Pulmonary artery endothelial cell (primary cell): ENCODE results near the gene EDNRA. TPM values are rescaled to one million over a fixed set of nuclear protein-coding genes. Genes with fewer than 3 reads are reported as not detected.
"Not testable (repeated sequence)": the region's sequence is repeated elsewhere in the genome, so short reads cannot be mapped to it uniquely, and the experiment has no call there.

ENCODE experiments used
- DNase-seq: peaks from one replicate; pipeline ENCODE4 v3.0.0-alpha.2; 2011; ENCODE audit warnings: low read depth, low spot score
- total RNA-seq: library from RNA; depleted of rRNA; stranded (reverse); fragments of >200 nt; gene quantifications from 2 replicates; pipeline ENCODE4 v1.2.3, GENCODE V29; 2014

EDNRA gene
- total RNA-seq, result 0.07 TPM in 2 replicates

DNA sequence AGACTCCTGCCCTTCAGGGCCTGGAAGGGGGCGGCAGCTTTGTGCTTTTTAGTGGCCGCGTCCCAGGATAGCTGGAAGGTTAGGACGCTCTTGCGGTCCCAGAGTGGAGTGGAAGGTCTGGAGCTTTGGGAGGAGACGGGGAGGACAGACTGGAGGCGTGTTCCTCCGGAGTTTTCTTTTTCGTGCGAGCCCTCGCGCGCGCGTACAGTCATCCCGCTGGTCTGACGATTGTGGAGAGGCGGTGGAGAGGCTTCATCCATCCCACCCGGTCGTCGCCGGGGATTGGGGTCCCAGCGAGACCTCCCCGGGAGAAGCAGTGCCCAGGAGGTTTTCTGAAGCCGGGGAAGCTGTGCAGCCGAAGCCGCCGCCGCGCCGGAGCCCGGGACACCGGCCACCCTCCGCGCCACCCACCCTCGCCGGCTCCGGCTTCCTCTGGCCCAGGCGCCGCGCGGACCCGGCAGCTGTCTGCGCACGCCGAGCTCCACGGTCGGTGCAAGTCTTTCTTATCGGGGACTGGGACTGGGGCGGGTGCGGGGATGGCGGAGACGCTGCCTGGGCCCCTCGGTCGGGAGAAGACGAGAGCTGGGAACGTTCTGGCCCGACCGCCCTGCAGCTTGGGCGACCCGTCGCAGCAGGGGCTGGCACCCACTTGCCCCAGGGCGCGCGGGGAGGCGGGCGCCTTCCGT lies at the start of gene EDNRA:
Gene EDNRA (plus strand): TSS at position 207 of the 686 bp plus-strand sequence. CDS start 4,585 bp downstream, outside the sequence.
- DNase-seq, result no peak

DNA sequence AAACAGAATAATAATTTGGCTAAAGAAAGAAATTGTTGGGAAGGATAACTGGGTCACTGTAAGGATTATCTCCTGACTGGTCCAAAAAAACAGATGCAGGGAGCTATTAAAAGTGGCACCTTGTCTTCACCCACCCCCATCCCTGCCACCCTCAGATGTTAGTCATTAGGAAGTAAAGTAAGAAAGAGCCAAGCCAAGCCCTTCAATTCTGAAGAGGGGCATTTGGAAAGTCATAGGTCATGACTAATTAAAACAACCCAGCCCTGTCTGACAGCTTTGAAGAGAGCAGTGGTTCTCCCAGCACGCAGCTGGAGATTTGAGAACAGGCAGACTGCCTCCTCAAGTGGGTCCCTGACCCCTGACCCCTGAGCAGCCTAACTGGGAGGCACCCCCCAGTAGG lies 46.5 kb upstream of the EDNRA start:
- not testable (repeated sequence) for DNase-seq

DNA sequence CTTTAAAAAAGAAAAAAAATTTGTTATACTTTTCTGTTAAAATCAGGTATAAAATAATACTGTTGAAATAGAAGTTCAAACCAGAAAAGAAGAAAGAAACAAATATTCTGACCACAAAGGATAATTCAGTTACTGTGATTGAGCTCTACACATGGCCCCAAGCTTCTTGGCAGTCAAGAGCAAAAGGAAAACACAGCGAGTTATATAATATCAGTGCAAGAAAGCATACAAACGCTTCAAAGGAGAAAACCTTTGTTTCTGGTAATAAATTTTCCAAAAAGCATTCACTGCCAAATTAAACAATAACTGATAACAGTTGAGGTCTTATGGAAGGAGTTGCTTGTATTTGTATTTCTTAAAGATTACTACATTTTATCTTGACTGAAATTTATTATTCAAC lies 40.5 kb upstream of the EDNRA start:
- no peak for DNase-seq

DNA sequence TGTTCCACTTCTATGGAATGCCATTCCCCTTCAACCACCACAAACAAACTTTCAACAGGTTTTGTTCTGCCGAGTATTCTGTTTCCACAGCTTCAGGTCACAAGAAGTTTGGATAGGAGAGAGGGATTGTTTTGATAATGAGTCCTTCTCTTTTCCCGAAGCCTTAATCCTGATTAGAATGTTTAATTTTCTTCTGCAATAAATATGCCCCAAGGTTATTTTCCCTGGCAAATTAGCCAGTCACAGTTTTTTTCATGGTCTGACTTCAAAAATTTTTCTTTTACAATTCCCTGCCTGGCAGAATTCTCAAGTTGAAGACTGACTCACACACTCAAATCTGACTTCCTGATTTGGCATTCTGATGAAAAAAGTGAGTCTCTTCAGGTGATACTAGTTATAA lies 33.1 kb upstream of the EDNRA start:
- no peak for DNase-seq

DNA sequence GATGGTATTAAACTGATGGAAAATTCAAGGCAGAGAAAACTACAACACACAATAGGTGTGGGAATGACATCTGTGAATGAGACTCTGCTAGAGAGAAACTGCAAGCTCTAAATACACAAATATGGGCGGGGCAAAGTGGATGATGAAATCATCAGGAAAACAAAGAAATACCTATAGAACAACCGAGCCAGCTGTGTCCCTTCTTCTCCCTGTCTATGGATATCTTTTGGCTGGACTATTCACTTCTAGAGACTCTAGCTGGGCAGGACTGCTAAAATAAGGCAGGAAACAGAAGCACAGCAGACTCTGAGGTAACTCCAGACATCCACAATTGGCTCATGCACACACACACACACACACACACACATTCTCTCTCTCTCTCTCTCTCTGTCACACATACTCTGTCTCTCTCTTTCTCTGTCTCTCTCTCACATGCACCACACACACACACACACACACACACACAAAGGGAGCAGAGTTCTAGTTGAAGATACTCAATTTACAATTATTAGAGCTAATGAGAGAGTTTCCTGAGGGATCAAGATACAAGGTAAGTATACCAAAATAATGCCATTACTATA lies 27.2 kb upstream of the EDNRA start:
- no peak for DNase-seq

DNA sequence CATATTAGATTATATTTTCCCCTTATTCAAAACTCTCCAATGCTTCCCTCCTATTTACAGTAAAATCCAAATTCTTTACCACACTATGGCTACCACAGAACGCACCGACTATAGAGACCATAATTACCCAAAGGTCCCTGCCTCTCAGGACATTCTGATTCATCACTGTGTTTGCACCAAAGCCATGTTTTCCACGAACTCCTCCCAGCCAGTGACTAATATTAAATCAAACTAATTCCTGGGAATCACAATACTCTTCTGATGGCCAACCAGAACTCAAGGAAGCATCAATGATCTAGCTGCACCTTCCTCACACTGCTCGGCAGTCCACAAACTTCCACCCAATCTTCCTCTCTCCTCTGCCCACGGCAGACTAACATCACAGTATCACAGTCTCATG lies 24.2 kb upstream of the EDNRA start:
- no peak for DNase-seq

DNA sequence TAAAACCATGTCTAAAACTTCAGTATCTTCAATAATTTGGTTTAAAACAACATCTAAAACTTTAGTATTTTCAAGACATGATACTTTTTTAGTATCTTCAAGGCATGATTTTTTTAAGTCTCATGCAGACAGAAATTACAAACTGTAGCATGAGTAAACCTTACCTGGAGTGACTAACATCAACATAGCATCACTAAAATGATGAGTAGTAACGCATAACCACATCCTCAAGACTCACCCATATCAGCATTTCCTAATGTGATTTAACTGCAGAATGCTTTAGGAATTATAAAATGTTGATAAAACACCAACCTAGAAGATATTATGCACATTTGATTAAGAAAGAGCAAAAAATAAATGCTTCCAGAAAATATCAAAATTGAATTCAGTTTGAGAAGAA lies 19.7 kb upstream of the EDNRA start:
- no peak for DNase-seq

DNA sequence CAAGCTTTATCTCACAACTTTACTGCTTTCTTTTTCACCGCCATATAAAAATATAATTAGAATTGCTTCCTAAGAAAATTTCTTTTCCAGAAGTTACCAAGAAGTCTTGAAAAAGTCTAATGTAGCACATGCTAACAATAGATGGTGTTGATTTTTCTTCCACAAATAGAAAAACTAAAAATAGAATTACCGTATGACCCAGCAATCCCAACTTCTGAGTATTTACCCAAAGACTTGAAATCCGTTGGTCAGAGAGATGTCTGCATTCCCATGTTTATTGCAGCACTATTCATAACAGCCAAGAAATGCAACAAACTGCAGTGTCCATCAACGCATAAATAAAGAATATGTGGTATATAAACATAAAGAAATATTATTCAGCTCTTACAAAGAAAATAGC lies 17.8 kb upstream of the EDNRA start:
- DNase-seq, result no peak

DNA sequence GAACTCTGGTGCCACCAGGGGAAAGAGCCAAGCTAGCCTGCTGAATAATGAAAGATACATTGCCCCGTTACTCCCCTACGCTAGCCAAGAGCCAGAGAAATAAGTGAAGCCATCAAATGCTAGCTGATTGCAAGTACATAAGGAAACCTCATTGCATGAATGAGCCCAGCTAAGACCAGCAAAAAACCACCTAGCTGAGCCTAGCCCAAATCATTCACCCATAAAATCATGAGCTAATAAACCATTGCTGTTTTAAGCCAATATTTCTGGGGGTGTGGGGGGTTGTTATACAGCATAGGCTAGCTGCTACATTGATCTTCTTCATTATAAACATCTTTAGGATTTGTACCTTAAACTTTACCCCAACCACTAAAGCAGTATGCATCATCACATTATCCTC lies 15.4 kb upstream of the EDNRA start:
- no peak for DNase-seq

DNA sequence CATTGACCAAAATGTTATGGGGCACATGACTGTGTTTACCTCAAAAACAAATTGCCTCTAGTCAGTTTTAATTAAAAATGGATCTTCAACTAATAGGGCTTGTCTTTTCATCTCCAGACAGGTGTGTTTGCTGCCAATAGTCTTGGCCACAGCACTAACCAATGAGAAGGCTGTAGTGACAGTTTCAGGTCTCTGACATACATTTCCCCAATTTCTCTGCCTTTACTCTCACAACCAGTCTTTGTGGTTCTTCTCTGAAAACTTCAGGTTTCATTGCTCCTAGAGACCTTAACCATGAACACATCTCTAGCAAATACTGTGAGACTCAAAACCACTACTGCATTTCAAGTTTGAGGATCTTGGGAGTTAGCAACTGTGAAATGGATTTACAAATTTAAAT lies 3.5 kb upstream of the EDNRA start:
- no peak for DNase-seq

DNA sequence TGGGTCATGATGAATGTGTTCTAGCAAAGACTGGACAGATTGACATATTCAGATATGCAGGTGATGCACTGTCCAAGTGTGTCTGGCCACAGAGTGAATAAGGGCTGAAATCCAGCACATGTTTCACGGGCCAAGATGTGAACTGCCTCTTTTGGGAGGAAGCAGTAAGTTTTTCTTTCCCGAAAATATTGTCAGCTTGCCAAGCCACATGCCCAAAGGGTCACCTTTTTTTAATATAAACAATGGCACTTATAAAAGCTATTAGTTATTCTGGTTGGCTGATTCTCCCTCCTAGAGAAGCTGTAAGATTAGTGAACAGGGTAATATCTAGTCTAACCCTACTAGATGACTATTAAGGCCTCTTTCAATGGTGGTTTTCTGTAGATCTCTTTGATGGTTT lies 1.5 kb upstream of the EDNRA start:
- no peak for DNase-seq

DNA sequence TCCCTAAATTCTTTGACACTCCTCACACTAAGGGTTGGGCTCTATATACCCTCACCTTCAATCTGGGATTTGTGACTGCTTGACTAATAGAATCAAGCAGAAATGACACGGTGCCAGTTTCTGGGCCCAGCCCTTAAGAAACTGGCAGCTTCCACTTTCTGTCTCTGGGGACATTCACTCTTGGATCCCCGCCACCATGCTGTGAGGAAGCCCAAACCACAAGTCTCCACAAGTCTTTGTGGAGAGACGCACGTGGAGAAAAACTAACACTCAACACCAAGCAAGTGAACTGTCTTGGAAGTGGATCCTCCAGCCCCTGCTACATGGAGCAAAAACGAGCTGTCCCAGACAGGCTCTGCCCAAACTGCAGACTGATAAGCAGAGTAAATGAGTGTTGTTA lies 1.1 kb upstream of the EDNRA start:
- no peak for DNase-seq

DNA sequence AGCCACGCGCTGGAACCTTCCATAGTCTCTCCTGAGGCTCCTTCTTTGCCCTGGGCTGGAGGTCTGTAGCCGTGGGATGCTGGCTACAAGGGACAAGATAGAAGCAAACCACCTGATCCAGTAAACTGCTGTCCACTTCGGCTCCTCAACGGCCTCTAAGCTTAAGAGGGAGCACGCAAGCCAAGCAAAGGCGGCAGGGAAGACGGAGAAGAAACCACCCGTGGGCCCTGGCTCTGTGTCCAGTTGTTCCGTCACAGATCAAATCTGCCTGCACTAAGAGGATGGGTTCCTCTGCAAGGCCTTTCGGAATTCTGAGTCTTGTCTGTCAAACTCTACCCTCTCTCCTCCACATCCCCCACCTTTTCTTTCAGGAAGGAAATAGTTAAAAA lies 401 bp upstream of the EDNRA start:
- no peak for DNase-seq

DNA sequence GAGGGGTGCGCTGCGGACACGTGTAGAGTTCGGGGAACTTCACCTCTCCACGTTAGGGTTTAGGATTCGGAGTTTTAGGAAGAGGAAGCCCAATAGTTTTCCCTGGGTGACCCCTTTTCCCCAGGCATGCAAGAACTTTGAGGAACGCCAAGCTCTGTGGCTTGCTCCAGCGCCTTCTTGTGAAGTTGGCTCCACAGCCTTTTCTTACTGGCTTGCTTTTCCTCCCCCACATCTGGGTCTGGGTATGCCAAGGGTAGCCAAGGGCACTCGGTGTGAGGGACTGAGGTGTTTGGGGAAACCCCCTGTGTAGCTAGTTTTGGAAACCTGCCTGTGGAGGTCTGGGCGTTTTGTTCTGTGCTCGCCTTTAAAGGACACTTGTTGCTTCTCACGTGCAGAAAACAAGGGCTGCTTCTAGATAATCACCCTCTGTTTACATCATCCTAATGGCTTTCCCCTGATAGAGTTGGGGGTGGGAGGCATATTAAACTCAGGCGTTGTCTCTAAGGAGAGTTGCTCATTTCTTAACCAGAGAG lies 746 bp downstream of the EDNRA start:
- no peak for DNase-seq

DNA sequence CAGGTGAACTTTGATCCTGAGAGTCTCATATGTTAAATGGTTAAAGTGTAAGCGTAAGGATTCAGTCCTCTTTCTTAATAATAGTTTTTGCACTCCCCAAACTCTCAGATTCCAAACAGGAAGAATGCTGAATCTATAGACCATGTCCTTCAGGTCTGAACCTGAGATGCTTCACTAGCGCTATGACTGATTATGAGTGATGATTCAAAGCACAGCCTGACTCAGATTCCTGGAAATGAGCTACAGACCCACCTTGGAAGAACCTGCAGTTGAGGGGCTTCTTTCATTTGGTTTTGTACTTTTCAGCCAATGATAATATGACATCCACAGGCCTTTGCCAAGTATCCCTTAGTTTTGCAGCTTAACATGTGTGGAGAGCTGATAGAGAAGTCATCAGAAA lies 1.4 kb downstream of the EDNRA start:
- DNase-seq, result no peak

DNA sequence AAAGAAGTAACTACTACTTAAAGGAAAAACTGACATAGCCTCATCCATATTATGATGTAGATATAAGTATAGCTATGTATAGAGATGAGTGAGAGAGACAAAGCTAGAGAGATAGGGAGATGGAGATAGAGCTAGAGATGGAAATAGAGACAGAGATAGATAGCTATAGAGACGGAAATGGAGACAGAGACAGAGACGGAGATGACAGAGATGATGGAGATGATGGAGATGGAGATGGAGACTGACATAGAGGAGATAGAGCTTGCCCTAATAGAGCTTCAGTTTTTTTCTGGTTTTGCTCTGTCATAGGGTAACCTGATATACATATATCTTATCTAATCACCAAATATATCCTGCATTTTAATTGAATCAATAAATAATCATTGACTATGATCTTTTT lies 4.3 kb downstream of the EDNRA start:
- DNase-seq, result no peak

DNA sequence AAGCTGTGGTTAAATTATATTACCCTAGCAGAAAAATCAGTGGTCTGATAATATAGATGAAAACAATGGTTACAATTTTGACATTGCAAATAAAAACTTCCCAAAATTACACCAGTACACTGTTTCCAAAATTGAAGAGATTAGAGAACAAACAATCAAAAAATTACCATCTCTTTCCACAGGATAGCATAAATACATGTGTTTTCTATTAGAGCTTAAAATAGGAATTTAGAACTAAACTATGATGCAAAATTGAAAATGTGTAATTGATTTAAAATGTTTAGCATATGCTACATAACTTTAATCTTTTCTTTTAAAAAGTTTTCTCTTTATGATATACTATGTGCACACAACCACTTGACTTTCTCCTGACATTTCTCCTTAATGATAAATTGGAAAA lies 6.7 kb downstream of the EDNRA start:
- DNase-seq, result no peak

DNA sequence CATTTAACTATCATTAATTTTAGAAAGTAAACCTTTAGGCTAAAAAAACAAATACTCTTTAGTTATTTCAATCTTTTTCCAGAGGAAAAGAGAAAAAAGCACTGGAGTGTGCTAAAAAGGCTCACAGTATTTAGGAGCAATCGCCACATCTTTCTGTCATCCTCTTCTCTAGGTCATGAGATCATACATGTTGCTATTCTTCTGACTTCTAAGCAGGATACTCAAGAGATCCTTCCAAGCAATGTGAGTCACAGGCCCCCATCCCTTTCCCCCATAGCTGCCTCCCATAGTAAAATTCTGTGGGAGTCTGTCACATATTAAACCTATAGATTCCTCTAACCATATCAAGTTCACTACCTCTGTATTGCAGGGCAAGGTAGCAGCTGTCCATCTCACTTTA lies 7.7 kb downstream of the EDNRA start:
- DNase-seq, result no peak

DNA sequence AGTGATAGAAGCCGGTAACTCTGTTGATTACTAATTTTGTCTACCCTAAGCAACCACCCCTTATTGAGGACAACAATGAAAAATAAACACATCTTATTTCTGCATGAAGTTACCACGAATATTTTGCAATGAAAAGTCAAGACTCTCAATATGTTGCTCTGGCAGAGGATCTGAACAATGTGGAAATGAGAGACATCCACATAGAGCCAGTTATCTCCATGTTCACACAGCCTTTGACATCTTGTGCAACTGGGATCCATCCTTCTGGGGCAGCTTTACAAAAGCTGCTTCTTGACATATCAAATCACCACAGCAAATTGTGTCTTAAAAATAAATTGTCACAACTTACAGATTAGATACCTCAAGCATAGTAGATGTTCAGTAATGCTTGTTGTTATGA lies 10.2 kb downstream of the EDNRA start:
- no peak for DNase-seq

DNA sequence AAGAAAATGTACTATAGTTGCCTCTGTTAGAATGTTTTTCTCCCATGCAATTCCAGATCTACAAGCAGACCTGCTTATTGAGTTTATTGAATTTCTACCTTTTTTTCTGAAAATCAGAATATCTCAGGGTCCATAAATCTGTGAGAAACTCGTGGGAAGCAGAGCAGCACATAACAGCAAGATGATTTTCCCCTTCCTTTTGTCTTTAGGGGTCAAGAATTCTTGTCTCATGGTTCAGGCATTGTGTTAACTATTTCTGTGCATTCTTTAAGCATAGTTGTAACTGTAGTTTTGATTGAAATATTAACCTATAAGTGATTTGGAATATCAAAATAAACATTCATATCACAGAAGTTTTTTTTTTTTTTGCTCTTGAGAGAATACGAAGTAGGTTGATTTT lies 11.4 kb downstream of the EDNRA start:
- DNase-seq, result no peak

DNA sequence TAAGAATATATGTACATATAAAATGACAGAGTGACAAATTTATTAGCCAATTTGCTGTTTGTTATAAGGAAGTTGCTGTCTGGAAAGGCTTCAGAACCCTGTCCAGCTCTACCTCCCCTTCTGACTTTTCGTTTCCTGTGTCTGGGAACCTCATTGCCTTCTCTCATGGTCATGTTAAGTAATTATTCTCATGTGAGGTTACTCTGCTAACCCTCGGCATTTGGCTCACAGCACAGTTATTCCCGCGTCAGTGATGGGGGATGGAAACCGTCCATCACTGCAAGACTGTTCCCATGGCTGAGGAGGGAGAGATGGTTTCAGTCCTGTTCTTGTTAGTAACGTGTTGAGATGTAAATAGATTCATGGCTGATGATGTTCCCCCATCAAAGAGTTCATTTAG lies 11.9 kb downstream of the EDNRA start:
- peak; percentile 3 for DNase-seq

DNA sequence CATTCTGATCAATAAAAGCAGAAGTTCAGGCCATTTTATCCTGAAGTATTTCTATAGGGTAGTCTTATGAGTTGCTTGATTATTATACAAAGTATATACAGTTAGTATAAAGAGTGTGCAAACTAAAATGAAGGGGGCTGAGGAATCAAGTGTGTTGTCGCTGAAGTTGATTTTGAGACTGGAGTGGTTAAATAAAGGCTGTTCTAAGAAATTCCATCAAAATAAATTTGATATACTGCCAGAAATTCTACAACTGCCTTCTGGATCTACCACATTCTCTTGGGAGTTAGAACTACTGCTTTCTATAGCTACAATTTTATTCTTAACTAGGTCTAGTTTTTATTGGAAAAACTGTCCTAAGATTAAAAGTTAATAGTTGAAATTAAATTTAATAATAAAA lies 12.4 kb downstream of the EDNRA start:
- DNase-seq, result no peak

DNA sequence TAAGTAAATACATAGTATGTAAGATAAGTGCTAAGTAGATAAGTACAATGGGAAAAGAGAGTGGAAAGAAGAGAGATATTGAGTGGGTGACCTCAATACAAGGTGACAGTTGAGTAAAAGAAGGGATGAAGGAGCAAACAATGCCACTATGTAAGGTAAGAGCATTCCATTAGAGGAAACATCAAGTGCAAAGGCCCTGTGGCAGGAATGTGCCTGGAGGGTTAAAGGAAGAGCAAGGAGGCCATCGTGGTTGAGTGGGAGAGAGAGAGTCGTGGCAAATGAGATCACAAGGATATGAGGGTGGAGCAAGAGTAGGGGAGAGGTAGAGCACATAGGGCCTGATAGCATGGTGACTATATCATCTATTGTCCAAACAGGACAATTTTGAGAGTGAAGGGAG lies 13.4 kb downstream of the EDNRA start:
- no peak for DNase-seq
